ENCODE results near the gene PCNX1. TPM values are rescaled to one million over a fixed set of nuclear protein-coding genes. Genes with fewer than 3 reads are reported as not detected.
"Not testable (repeated sequence)": the region's sequence is repeated elsewhere in the genome, so short reads cannot be mapped to it uniquely, and the experiment has no call there.

Gene PCNX1
- total RNA-seq, 1 donor, result 47.4 TPM

DNA sequence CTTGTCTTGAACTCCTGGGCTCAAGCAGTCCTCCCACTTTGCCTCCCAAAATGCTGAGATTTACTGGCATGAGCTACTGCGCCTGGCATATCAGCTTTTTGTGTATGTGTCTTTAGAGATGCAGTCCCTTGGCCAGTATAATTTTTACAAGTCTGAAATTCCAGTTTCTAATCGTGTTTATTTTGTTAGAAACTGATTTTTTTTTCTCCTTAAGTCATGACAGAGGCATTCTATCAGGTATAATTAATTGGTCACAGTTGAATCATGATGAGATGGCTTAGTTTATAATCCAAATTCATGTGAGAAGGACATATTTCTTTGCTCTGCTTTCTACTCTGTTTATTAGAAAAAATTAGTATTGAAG is 98.9 kb downstream of the PCNX1 start:
- no peak for TF ChIP-seq CTCF (IDR thresholded peaks at IDR 0.05; ENCODE audit: insufficient read depth, low read length)
- no peak overlapping the region for H3K4me3 ChIP-seq (ENCODE audit: low read depth, low read length)
- DNase-seq (ENCODE audit: low read depth), result no peak

- TF ChIP-seq CTCF (IDR thresholded peaks at IDR 0.05; ENCODE audit: insufficient read depth, low read length), result peak; percentile 33
- DNase-seq (ENCODE audit: low read depth), result peak; percentile 15
- H3K4me3 ChIP-seq (ENCODE audit: low read depth, low read length), result no peak overlapping the region
These were observed 104.2 kb downstream of the PCNX1 start for GRCh38 chr14:71011479-71011878.

DNA sequence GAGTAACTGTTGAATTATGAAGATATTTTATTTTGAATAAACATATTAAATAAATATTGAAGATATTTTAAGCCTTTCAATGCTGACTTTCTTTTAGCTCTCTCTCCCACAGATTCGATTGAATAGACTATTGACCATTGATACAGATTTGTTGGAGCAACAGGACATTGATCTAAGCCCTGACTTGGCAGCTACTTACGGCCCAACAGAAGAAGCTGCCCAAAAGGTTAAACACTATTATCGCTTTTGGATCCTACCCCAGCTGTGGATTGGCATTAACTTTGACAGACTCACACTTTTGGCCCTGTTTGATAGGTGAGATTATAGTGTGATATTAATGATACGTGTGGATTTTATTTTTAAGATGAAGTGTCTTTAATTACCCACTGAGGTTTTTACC is 105.6 kb downstream of the PCNX1 start:
- H3K4me3 ChIP-seq (ENCODE audit: low read depth, low read length), result no peak overlapping the region
- DNase-seq (ENCODE audit: low read depth), result no peak
- no peak for TF ChIP-seq CTCF (IDR thresholded peaks at IDR 0.05; ENCODE audit: insufficient read depth, low read length)

DNA sequence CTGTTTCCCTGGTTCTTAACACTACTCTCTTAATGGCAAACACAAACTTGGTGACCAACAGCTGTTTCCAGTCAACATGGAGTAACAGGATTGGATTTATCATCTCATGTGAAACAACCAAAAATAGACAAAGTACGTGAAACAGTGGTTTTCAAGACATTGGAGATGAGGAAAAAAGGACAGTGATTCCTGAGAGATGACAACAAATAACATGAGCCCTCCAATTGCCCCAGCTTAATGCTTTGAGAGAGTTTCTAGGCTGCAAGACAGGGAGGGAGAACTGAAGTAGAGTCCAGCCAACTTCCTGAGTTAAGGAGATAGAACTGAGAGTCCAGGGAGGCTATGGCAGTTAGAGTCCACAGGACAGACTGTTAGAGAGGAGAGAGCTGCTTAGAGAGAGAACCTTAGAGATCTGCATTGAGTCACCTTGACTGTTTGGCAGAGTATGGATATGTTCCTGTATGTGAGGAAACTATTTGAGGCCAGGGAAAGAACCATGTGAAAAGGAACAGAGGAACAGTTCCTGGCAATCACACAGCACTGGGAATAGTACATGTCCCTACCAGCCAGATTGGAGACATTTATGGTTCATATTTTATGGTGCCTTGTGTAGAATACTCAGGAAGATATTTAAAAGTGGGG is 106.4 kb downstream of the PCNX1 start:
- no peak for DNase-seq (ENCODE audit: low read depth)
- TF ChIP-seq CTCF (IDR thresholded peaks at IDR 0.05; ENCODE audit: insufficient read depth, low read length), result no peak
- no peak overlapping the region for H3K4me3 ChIP-seq (ENCODE audit: low read depth, low read length)

GRCh38 chr14:71019917-71020316 is 112.7 kb downstream of the PCNX1 start:
- H3K4me3 ChIP-seq (ENCODE audit: low read depth, low read length); DNase-seq (ENCODE audit: low read depth): not testable (repeated sequence)

- DNase-seq (ENCODE audit: low read depth), result peak; percentile 57
- no peak overlapping the region for H3K4me3 ChIP-seq (ENCODE audit: low read depth, low read length)
- TF ChIP-seq CTCF (IDR thresholded peaks at IDR 0.05; ENCODE audit: insufficient read depth, low read length), result no peak
These were observed 114.2 kb downstream of the PCNX1 start for GRCh38 chr14:71021347-71022011.

GRCh38 chr14:71022012-71022869 is 115.0 kb downstream of the PCNX1 start:
- no peak for TF ChIP-seq CTCF (IDR thresholded peaks at IDR 0.05; ENCODE audit: insufficient read depth, low read length)
- no peak for DNase-seq (ENCODE audit: low read depth)
- H3K4me3 ChIP-seq (ENCODE audit: low read depth, low read length), result no peak overlapping the region

Data from fibroblast of the aortic adventitia (primary cell).